Measurements from ENCODE around the gene RGL1.

Gene RGL1

DNA sequence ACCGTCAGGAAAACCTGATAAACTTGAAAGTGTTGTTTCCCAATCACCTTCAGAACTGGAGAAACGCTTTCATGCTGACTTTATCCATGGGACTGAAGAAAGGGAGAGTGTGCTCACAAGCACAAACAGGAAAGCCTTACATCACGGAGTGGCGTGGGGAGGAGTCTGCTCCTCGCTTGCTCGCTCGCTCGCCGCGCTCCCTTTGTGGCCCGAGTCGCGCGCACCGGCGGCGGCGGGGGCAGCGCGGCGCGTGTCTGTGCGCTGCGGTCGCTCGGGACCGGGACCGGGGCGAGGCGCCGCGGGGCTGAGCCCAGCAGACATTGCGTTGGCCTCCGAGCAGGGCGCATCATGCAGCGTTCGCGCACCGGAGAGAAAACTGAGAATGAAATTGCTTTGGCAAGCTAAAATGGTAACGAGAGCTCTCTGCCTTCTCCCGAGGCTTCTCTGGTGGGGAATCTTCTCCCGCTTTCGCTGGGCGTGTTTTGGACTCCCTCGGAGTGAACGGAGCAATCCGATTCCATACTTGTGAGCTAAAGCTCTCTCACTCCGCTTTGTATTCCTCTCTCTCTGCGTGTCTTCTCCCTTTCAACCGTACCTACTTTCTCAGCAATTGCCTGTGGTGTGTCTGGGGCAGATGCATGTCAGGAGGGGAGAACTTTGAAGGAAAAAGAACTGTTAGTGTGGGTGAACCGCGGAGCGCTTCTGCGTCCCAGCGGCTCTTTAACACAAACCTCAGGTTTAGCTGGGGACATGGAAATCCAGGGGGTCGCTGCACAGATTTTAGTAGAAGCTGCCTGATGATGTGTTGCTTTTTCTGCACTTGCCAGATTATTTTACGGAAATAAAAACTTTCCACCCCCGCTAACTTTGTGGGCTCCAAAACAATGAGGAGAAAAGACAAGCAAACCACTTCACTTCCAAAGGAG, at the start of gene RGL1:
Gene RGL1 (plus strand): TSS at position 205 of the 926 bp plus-strand sequence. CDS start 178 bp downstream, at position 383.
- Histone ChIP-seq H3K27me3 (replicated peaks) (no peaks in the 10 kb centered on the region), H3K36me3 (replicated peaks) (no peaks in the 10 kb centered on the region), H3K27ac (peak within 1 kb of the TSS; percentile 57), H3K4me3 (ENCODE audit: low read depth, low read length) (peak within 1 kb of the TSS; percentile 75)
- peak; percentile 64 for DNase-seq
- TF ChIP-seq, protein P1, sequence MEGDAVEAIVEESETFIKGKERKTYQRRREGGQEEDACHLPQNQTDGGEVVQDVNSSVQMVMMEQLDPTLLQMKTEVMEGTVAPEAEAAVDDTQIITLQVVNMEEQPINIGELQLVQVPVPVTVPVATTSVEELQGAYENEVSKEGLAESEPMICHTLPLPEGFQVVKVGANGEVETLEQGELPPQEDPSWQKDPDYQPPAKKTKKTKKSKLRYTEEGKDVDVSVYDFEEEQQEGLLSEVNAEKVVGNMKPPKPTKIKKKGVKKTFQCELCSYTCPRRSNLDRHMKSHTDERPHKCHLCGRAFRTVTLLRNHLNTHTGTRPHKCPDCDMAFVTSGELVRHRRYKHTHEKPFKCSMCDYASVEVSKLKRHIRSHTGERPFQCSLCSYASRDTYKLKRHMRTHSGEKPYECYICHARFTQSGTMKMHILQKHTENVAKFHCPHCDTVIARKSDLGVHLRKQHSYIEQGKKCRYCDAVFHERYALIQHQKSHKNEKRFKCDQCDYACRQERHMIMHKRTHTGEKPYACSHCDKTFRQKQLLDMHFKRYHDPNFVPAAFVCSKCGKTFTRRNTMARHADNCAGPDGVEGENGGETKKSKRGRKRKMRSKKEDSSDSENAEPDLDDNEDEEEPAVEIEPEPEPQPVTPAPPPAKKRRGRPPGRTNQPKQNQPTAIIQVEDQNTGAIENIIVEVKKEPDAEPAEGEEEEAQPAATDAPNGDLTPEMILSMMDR (IDR thresholded peaks at IDR 0.05; ENCODE audit: low read depth, low read length, missing control alignments) = no peak
- in situ Hi-C loops (cut with HindIII; ENCODE audit: low pct_ligation_motif_present, low sequenced_read_pairs) = no loop called here

DNA sequence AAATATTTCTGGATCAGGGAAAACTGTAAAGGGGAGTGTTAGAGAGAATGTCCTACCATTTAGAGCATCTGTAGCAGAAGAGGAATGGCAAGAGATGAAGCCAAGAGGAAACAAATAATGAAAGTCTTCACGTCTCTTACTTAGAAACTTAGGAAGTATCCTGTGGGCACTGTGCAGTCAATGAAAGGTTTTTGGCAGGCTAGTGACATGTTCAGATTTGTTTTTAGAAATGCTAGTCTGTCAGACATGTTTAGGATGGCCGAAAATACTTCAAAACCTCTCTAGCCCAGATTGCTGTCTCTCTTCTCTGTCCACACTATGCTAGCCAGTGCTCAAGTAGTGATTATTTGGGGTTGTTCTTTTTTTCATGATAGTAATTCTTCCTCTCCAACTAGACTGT, 48.6 kb upstream of the RGL1 start:
- in situ Hi-C loops (cut with HindIII; ENCODE audit: low pct_ligation_motif_present, low sequenced_read_pairs) = no loop called here
- H3K27me3 ChIP-seq (replicated peaks) = no peaks in the 10 kb centered on the region
- H3K27ac ChIP-seq = no peak overlapping the region
- DNase-seq = no peak
- H3K36me3 ChIP-seq (replicated peaks) = no peaks in the 10 kb centered on the region
- no peak overlapping the region for H3K4me3 ChIP-seq (ENCODE audit: low read depth, low read length)
- TF ChIP-seq, protein P1 (IDR thresholded peaks at IDR 0.05; ENCODE audit: low read depth, low read length, missing control alignments) = no peak

DNA sequence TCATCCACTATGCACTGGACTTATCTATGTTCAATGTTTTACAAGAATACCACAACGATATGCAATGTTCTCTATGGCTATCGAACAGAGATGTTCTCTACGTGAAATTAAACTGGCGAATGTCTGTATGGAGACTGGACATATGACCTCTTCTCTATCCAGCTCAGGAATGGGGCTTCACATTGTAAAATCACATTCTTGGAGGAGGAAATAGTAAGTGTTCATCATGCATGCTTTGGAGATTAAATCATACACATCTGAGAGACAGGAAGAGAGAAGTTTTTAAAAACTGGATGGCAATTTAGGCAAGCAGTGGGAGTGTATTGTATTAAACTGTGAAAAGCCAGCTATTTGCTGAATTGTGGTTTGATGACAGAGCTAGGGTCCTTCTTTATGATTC, 47.9 kb upstream of the RGL1 start:
- TF ChIP-seq, protein P1 (IDR thresholded peaks at IDR 0.05; ENCODE audit: low read depth, low read length, missing control alignments) = no peak
- in situ Hi-C loops (cut with HindIII; ENCODE audit: low pct_ligation_motif_present, low sequenced_read_pairs) = no loop called here
- H3K27me3 ChIP-seq (replicated peaks) = no peaks in the 10 kb centered on the region
- H3K36me3 ChIP-seq (replicated peaks) = no peaks in the 10 kb centered on the region
- no peak overlapping the region for H3K4me3 ChIP-seq (ENCODE audit: low read depth, low read length)
- no peak overlapping the region for H3K27ac ChIP-seq
- peak; percentile 55 for DNase-seq

DNA sequence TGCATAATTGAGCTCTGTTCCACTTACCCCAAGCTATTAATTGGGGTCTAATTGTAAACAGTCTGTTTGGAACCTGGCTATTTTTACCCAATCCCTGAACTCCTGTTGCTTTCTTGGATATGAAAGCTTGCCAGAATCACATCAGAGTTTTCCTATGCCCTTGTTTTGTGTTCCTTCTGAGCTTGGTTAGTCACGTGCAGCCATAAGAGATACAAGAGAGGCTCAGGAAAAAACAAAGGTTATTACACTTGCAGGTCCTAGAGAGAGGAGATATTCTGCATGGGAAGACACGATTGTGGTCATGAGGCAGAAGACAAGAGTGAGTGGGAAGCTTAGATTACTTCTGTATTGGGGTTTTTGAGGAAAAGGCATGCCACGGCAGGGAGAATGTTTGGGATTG, 46.0 kb upstream of the RGL1 start:
- H3K36me3 ChIP-seq (replicated peaks) = no peaks in the 10 kb centered on the region
- no peaks in the 10 kb centered on the region for H3K27me3 ChIP-seq (replicated peaks)
- H3K27ac ChIP-seq = no peak overlapping the region
- in situ Hi-C loops (cut with HindIII; ENCODE audit: low pct_ligation_motif_present, low sequenced_read_pairs) = no loop called here
- no peak for DNase-seq
- TF ChIP-seq, protein P1 (IDR thresholded peaks at IDR 0.05; ENCODE audit: low read depth, low read length, missing control alignments) = no peak
- H3K4me3 ChIP-seq (ENCODE audit: low read depth, low read length) = no peak overlapping the region

DNA sequence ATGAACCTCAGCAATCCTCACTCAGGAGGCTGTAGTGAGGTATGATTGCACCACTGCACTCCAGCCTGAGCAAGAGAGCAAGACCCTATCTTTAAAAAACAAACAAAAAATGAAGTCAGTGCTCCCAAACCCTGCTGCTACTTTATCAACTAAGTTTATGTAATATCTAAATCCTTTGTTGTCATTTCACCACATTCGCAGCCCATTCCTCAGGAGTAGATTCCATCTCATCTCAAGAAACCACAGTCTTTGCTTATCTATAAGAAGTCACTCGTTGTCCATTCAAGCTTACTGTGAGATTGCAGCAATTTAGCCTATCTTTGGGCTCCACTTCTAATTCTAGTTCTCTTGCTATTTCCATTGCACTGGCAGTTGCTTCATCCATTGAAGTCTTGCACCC, 44.3 kb upstream of the RGL1 start:
- Histone ChIP-seq H3K4me3 (ENCODE audit: low read depth, low read length) (no peak overlapping the region), H3K27me3 (replicated peaks) (no peaks in the 10 kb centered on the region), H3K27ac (no peak overlapping the region), H3K36me3 (replicated peaks) (no peaks in the 10 kb centered on the region)
- TF ChIP-seq, protein P1 (IDR thresholded peaks at IDR 0.05; ENCODE audit: low read depth, low read length, missing control alignments) = no peak
- peak; percentile 9 for DNase-seq
- in situ Hi-C loops (cut with HindIII; ENCODE audit: low pct_ligation_motif_present, low sequenced_read_pairs) = no loop called here
